Measurements from ENCODE around the gene FYN. TPM values are rescaled to one million over a fixed set of nuclear protein-coding genes. Genes with fewer than 3 reads are reported as not detected.

FYN gene
- total and polyA plus RNA-seq, 2 of the 4 experiments (the other 2 are of a cell fraction) = 30.8 to 36.4 TPM

- no TSS peak for BruUV-seq (replicated peaks)
- no peak overlapping the region for H3K56ac ChIP-seq (ENCODE audit: extremely low read depth, insufficient read depth, low read length)
- no peak overlapping the region for H3K27ac ChIP-seq (ENCODE audit: insufficient read depth, low read length)
- H4K20me1 ChIP-seq (ENCODE audit: insufficient read depth, low read length) = no peaks in the 10 kb centered on the region
- 0 out of 2 replicates have a peak, but pooled peaks cover under 1% of the 10 kb centered on the region for H3K9me1 ChIP-seq (ENCODE audit: insufficient read depth, low read length)
- intact Hi-C loops (cut with micrococcal nuclease) = no loop called here
- in situ Hi-C loops (cut with MboI; ENCODE audit: low sequenced_read_pairs) = loop anchor here (5.0 kb wide), 1 partner anchor 290 kb away; no protein-coding TSS in a partner anchor
- ATAC-seq (ENCODE audit: low read depth) (no peak), DNase-seq (no peak)
- no peak overlapping the region for H2AFZ ChIP-seq (replicated peaks; ENCODE audit: low read length, poor library complexity)
- no peak overlapping the region for H3K4me2 ChIP-seq (ENCODE audit: low read depth, low read length)
- H4K5ac ChIP-seq (ENCODE audit: low read depth, low read length) = no peak overlapping the region
- no CpG with 5 or more reads among the region's 4 CpGs for WGBS, 2 experiments (ENCODE audit: extremely low coverage in 2 of 2, insufficient read length in 1 of 2)
- H2AK9ac ChIP-seq (replicated peaks; ENCODE audit: low read depth, low read length, poor library complexity) = no peak overlapping the region
- H2BK15ac ChIP-seq (ENCODE audit: low read depth, low read length) = no peak overlapping the region
- H3K18ac ChIP-seq (ENCODE audit: low read depth, low read length) = no peak overlapping the region
- H3K9ac ChIP-seq (ENCODE audit: low read depth, low read length) = no peak overlapping the region
- no peak overlapping the region for H3K14ac ChIP-seq (replicated peaks; ENCODE audit: low read depth, low read length)
- H3K4ac ChIP-seq (ENCODE audit: low read depth, low read length) = no peak overlapping the region
- ChIA-PET CTCF (no interaction called here), POLR2A (ENCODE audit: unreplicated experiment) (no interaction called here)
- H3K79me1 ChIP-seq (ENCODE audit: low read depth in 1 of 2, low read length in 2 of 2) = no peaks in the 10 kb centered on the region
- no peak overlapping the region for H2BK5ac ChIP-seq (ENCODE audit: low read depth, low read length, poor library complexity, severe bottlenecking)
- H2BK20ac ChIP-seq (ENCODE audit: low read depth, low read length) = no peak overlapping the region
- H4K8ac ChIP-seq (ENCODE audit: low read depth in 2 of 2, low read length in 2 of 2) = no peak overlapping the region
- H2BK120ac ChIP-seq (ENCODE audit: low read depth, low read length) = no peak overlapping the region
- H3K4me3 ChIP-seq (ENCODE audit: insufficient read depth, low read depth, low read length) = no peak overlapping the region
- H3K27me3 ChIP-seq (ENCODE audit: control insufficient read depth, insufficient read depth, low read length) = no peaks in the 10 kb centered on the region
- TF ChIP-seq POLR2A (IDR thresholded peaks at IDR 0.05; ENCODE audit: low read depth, low read length) (no peak), BHLHE40 (IDR thresholded peaks at IDR 0.05; ENCODE audit: low read depth, low read length) (no peak), MXI1 (IDR thresholded peaks at IDR 0.05; ENCODE audit: borderline replicate concordance, low read depth, low read length) (no peak), CEBPB (IDR thresholded peaks at IDR 0.05; ENCODE audit: low read depth, low read length) (no peak), SMC3 (IDR thresholded peaks at IDR 0.05; ENCODE audit: low read depth, low read length) (no peak), FOS (IDR thresholded peaks at IDR 0.05; ENCODE audit: low read depth, low read length) (no peak), NFE2L2 (IDR thresholded peaks at IDR 0.05; ENCODE audit: low read depth, low read length) (no peak), MAFK (IDR thresholded peaks at IDR 0.05; ENCODE audit: low read depth, low read length) (no peak), MAZ (IDR thresholded peaks at IDR 0.05; ENCODE audit: borderline replicate concordance, low read depth, low read length) (no peak), RFX5 (IDR thresholded peaks at IDR 0.05; ENCODE audit: low read depth, low read length) (no peak), RAD21 (IDR thresholded peaks at IDR 0.05; ENCODE audit: low read length) (no peak)
- TF ChIP-seq, protein P1, sequence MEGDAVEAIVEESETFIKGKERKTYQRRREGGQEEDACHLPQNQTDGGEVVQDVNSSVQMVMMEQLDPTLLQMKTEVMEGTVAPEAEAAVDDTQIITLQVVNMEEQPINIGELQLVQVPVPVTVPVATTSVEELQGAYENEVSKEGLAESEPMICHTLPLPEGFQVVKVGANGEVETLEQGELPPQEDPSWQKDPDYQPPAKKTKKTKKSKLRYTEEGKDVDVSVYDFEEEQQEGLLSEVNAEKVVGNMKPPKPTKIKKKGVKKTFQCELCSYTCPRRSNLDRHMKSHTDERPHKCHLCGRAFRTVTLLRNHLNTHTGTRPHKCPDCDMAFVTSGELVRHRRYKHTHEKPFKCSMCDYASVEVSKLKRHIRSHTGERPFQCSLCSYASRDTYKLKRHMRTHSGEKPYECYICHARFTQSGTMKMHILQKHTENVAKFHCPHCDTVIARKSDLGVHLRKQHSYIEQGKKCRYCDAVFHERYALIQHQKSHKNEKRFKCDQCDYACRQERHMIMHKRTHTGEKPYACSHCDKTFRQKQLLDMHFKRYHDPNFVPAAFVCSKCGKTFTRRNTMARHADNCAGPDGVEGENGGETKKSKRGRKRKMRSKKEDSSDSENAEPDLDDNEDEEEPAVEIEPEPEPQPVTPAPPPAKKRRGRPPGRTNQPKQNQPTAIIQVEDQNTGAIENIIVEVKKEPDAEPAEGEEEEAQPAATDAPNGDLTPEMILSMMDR (conservative IDR thresholded peaks at IDR 0.05; ENCODE audit: low read depth, low read length) = no peak
- TF ChIP-seq, protein P2, sequence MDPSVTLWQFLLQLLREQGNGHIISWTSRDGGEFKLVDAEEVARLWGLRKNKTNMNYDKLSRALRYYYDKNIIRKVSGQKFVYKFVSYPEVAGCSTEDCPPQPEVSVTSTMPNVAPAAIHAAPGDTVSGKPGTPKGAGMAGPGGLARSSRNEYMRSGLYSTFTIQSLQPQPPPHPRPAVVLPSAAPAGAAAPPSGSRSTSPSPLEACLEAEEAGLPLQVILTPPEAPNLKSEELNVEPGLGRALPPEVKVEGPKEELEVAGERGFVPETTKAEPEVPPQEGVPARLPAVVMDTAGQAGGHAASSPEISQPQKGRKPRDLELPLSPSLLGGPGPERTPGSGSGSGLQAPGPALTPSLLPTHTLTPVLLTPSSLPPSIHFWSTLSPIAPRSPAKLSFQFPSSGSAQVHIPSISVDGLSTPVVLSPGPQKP (IDR thresholded peaks at IDR 0.05; ENCODE audit: borderline replicate concordance, low read depth, low read length) = no peak
- H3K36me3 ChIP-seq (ENCODE audit: control insufficient read depth, insufficient read depth, low read length) = peaks cover 11% of the 10 kb centered on the region; the same call in 1 of the 2 replicates
- H2AK5ac ChIP-seq (ENCODE audit: low read depth, low read length) = no peak overlapping the region
- no peak overlapping the region for H3K23ac ChIP-seq (ENCODE audit: low read depth, low read length)
- H3K9me3 ChIP-seq (ENCODE audit: control insufficient read depth, insufficient read depth, low read length) = no peaks in the 10 kb centered on the region
- dilution Hi-C loops (cut with HindIII; ENCODE audit: low sequenced_read_pairs, unreplicated experiment) = no loop called here
- H4K91ac ChIP-seq (ENCODE audit: insufficient read depth, low read depth, low read length) = no peak overlapping the region
- peaks cover 2% of the 10 kb centered on the region; the same call in 1 of the 2 replicates for H3K4me1 ChIP-seq (ENCODE audit: control insufficient read depth, insufficient read depth, low read length)
Measured at GRCh38 chr6:111707773-111708172, 165.5 kb downstream of the FYN start.

Data from IMR-90 (cell line).